DND-41 (cell line): ENCODE data around the gene CARD11.

Source experiments
- ATAC-seq: fragments of 200-7000 bp; cut with Tn5 transposase; 3 replicates; pipeline ENCODE4 v1.9.1; 2021; ENCODE audit warnings: low read depth; ENCODE audit not compliant: insufficient read depth
- DNase-seq: peaks from one replicate; pipeline ENCODE4 v3.0.0-alpha.2; 2020
- H2AFZ ChIP-seq: 2 replicates; pipeline ENCODE4 v1.6.0; 2012; ENCODE audit warnings: low read depth, low read length
- H3K27ac ChIP-seq: 2 replicates; pipeline ENCODE4 v1.5.1; 2012; ENCODE audit warnings: low read length, inconsistent platforms
- H3K27me3 ChIP-seq: fragments of 200-600 bp; sonication (generic); 2 replicates; pipeline ENCODE4 v1.6.0; 2012; ENCODE audit warnings: low read length, mild to moderate bottlenecking, inconsistent platforms; ENCODE audit not compliant: insufficient read depth, poor library complexity
- H3K36me3 ChIP-seq: 2 replicates; pipeline ENCODE4 v1.5.1; 2012; ENCODE audit warnings: low read length, inconsistent platforms; ENCODE audit not compliant: insufficient read depth
- H3K4me1 ChIP-seq: 2 replicates; pipeline ENCODE4 v1.5.1; 2012; ENCODE audit warnings: mild to moderate bottlenecking, low read length; ENCODE audit not compliant: insufficient read depth
- H3K4me2 ChIP-seq: 2 replicates; pipeline ENCODE4 v1.6.0; 2012; ENCODE audit warnings: mild to moderate bottlenecking, moderate library complexity, low read length, inconsistent platforms; ENCODE audit not compliant: insufficient read depth
- H3K4me3 ChIP-seq, 2 experiments: fragments of 200-600 bp in 1 of 2; shearing (Covaris generic) in 1 of 2; 2 replicates each; pipeline ENCODE4 v1.5.1; 2012 to 2016; ENCODE audit warnings: inconsistent platforms in 2 of 2, low read length in 2 of 2, mild to moderate bottlenecking in 2 of 2, low read depth in 1 of 2, moderate library complexity in 1 of 2
- H3K79me2 ChIP-seq: 2 replicates; pipeline ENCODE4 v1.6.0; 2012; ENCODE audit warnings: low read length, inconsistent platforms; ENCODE audit not compliant: insufficient read depth
- H3K9ac ChIP-seq: 2 replicates; pipeline ENCODE4 v1.6.0; 2012; ENCODE audit warnings: low read depth, mild to moderate bottlenecking, inconsistent platforms, low read length, moderate library complexity
- H3K9me3 ChIP-seq: 2 replicates; pipeline ENCODE4 v1.5.1; 2012; ENCODE audit warnings: low read length, moderate library complexity, mild to moderate bottlenecking, inconsistent platforms; ENCODE audit not compliant: insufficient read depth, severe bottlenecking
- H4K20me1 ChIP-seq: 2 replicates; pipeline ENCODE4 v1.6.0; 2012; ENCODE audit warnings: low read length; ENCODE audit not compliant: insufficient read depth
- EZH2 ChIP-seq: IDR thresholded peaks from 3 replicates; pipeline ENCODE4 v1.6.1; 2012; ENCODE audit warnings: borderline replicate concordance, low read depth, mild to moderate bottlenecking, moderate library complexity, low read length, inconsistent platforms; ENCODE audit not compliant: severe bottlenecking
- TF ChIP-seq, protein P1 (sequence below): IDR thresholded peaks from 2 replicates; pipeline ENCODE4 v1.5.1; 2012; ENCODE audit warnings: borderline replicate concordance, low read length, moderate library complexity, mild to moderate bottlenecking; ENCODE audit not compliant: poor library complexity, severe bottlenecking; ENCODE audit errors: extremely low read depth

Gene CARD11

DNA sequence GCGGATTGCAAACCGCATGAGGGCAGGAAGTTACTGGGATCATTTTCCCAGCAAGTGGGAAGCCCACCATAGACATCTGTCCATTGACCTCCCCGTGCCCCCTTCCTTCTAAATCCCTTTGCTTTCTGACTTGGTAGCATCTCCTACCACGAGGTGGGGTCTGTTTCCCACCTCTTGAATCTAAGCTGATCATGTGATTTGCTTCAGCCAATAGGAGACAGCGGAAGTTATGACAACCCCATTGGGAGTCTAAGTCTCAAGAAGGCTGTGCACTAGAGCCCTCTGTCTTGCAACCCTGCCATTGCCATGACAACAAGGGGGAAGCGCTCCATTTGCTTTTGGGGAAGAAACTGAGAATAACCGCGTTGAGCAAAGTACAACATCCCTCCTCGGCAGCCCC is 39.2 kb upstream of the CARD11 start:
- no peak overlapping the region for H3K27ac ChIP-seq
- H3K4me2 ChIP-seq, result no peak overlapping the region
- no peak overlapping the region for H3K4me3 ChIP-seq
- no peak overlapping the region for H2AFZ ChIP-seq
- H3K27me3 ChIP-seq, result no peaks in the 10 kb centered on the region
- ATAC-seq (no peak), DNase-seq (no peak)
- no peaks in the 10 kb centered on the region for H3K9me3 ChIP-seq
- H3K4me1 ChIP-seq, result no peaks in the 10 kb centered on the region
- no peak for TF ChIP-seq EZH2
- H3K9ac ChIP-seq, result no peak overlapping the region
- no peaks in the 10 kb centered on the region for H3K79me2 ChIP-seq
- no peaks in the 10 kb centered on the region for H3K36me3 ChIP-seq
- H4K20me1 ChIP-seq, result no peaks in the 10 kb centered on the region

DNA sequence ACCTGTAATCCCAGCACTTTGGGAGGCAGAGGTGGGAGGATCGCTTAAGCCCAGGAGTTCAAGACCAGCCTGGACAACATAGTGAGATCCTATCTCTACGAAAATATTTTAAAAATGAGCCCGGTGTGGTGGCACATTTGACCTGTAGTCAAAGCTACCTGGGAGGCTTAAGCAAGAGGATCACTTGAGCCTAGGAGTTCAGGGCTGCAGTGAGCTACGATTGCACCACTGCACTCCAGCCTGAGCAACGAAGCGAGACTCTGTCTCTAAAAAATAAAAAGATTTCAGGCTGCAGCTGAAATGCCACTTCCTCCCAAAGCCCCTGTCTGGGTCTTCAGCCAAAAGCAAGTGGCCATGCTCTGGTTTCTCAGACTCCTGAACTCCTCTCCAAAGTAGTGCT is 38.7 kb upstream of the CARD11 start:
- Histone ChIP-seq H3K4me1 (no peaks in the 10 kb centered on the region), H3K36me3 (no peaks in the 10 kb centered on the region), H3K9ac (no peak overlapping the region), H3K4me3 (no peak overlapping the region), H3K79me2 (no peaks in the 10 kb centered on the region), H3K9me3 (no peaks in the 10 kb centered on the region), H3K4me2 (no peak overlapping the region), H3K27ac (no peak overlapping the region), H3K27me3 (no peaks in the 10 kb centered on the region), H4K20me1 (no peaks in the 10 kb centered on the region), H2AFZ (no peak overlapping the region)
- DNase-seq (no peak), ATAC-seq (no peak)
- TF ChIP-seq, protein P1, sequence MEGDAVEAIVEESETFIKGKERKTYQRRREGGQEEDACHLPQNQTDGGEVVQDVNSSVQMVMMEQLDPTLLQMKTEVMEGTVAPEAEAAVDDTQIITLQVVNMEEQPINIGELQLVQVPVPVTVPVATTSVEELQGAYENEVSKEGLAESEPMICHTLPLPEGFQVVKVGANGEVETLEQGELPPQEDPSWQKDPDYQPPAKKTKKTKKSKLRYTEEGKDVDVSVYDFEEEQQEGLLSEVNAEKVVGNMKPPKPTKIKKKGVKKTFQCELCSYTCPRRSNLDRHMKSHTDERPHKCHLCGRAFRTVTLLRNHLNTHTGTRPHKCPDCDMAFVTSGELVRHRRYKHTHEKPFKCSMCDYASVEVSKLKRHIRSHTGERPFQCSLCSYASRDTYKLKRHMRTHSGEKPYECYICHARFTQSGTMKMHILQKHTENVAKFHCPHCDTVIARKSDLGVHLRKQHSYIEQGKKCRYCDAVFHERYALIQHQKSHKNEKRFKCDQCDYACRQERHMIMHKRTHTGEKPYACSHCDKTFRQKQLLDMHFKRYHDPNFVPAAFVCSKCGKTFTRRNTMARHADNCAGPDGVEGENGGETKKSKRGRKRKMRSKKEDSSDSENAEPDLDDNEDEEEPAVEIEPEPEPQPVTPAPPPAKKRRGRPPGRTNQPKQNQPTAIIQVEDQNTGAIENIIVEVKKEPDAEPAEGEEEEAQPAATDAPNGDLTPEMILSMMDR, result no peak
- no peak for TF ChIP-seq EZH2

DNA sequence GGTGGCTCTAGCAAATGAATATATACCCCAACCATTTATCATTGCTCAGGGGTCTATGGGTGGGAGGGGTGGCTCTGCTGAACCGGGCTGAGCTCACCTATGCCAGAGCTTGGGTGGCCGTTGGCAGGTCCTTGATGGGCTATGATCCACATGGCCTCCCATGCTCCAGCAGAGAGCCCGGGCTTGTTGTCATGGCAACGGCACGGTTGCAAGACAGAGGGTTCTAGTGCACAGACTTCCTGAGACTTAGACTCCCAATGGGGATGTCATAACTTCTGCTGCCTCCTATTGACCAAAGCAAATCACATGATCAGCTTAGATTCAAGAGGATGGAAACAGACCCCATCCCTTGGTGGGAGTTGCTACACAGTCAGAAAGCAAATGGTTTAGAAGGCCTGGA is 36.4 kb upstream of the CARD11 start:
- no peak for DNase-seq

DNA sequence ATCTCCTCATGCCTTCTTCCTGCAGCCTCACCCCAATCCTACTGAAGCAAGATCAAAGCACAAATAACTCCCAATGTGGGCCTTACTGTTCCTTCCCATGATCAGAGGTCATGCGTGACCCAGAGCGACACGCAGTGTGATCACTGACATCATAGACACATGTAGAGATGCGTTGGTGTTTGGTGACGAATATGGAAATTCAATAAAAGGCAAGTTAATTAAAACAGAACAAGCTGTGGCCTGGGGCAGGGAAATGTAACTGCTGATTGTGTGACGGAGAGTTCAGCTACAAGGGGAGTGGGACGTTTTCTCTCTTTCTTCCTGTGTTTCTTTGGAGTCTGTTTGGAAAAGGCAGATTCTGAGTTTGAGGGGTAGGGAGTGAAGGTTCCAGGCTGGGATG is 34.8 kb upstream of the CARD11 start:
- TF ChIP-seq, protein P1, result no peak
- no peak for TF ChIP-seq EZH2
- H3K27ac ChIP-seq, result no peak overlapping the region

More for the DNA sequence above, 36.4 kb upstream of the CARD11 start:
- Histone ChIP-seq H3K27ac (no peak overlapping the region), H4K20me1 (no peaks in the 10 kb centered on the region), H3K79me2 (no peaks in the 10 kb centered on the region), H3K9me3 (no peaks in the 10 kb centered on the region), H3K27me3 (no peaks in the 10 kb centered on the region), H3K4me3 (no peak overlapping the region), H2AFZ (no peak overlapping the region), H3K36me3 (no peaks in the 10 kb centered on the region), H3K4me1 (no peaks in the 10 kb centered on the region), H3K4me2 (no peak overlapping the region), H3K9ac (no peak overlapping the region)
- TF ChIP-seq, protein P1, result no peak
- TF ChIP-seq EZH2, result no peak
- no peak for ATAC-seq

More for the DNA sequence above, 34.8 kb upstream of the CARD11 start:
- Histone ChIP-seq H3K9me3 (no peaks in the 10 kb centered on the region), H2AFZ (no peak overlapping the region), H3K9ac (no peak overlapping the region), H3K79me2 (no peaks in the 10 kb centered on the region), H3K4me3 (no peak overlapping the region), H3K27me3 (no peaks in the 10 kb centered on the region), H3K4me2 (no peak overlapping the region), H3K4me1 (no peaks in the 10 kb centered on the region), H4K20me1 (no peaks in the 10 kb centered on the region), H3K36me3 (no peaks in the 10 kb centered on the region)
- DNase-seq, result no peak
- ATAC-seq, result no peak
